IMR-90 (cell line): ENCODE data around the gene TCERG1L. TPM values are rescaled to one million over a fixed set of nuclear protein-coding genes. Genes with fewer than 3 reads are reported as not detected.

Source experiments
- ATAC-seq: fragments of 200-7000 bp; cut with Tn5 transposase; 2 replicates; pipeline ENCODE4 v1.9.1; 2020; ENCODE audit warnings: low read depth, mild to moderate bottlenecking, moderate library complexity
- BruUV-seq: library from RNA; stranded (reverse); fragments of 400-500 nt; replicated peaks from 2 replicates; lab custom pipeline; 2021; lab: Mats Ljungman, UMichigan
- CTCF ChIA-PET: fragments of 300-600 bp; formaldehyde crosslinking; extraction: SDS; loops from one replicate; lab custom pipeline; 2021; ENCODE audit warnings: antibody characterized with exemption; lab: Yijun Ruan, JAX
- POLR2A ChIA-PET: fragments of 300-600 bp; sonication (Branson Sonifier 250); formaldehyde crosslinking; loops from one replicate; lab custom pipeline; 2022; ENCODE audit warnings: antibody characterized with exemption; ENCODE audit not compliant: unreplicated experiment; lab: Charles Lee
- DNase-seq: peaks from one replicate; pipeline ENCODE4 v3.0.0; 2013
- H2AFZ ChIP-seq: replicated peaks from 2 replicates; pipeline ENCODE3; 2013; ENCODE audit warnings: low read length, mild to moderate bottlenecking; ENCODE audit not compliant: poor library complexity
- H2AK5ac ChIP-seq: 2 replicates; pipeline ENCODE4 v1.6.1; 2013; ENCODE audit warnings: low read depth, low read length, inconsistent platforms
- H2AK9ac ChIP-seq: replicated peaks from 2 replicates; pipeline ENCODE3; 2013; ENCODE audit warnings: mild to moderate bottlenecking, low read depth, low read length, moderate library complexity; ENCODE audit not compliant: poor library complexity
- H2BK120ac ChIP-seq: 2 replicates; pipeline ENCODE4 v1.6.1; 2013; ENCODE audit warnings: low read depth, low read length, inconsistent platforms
- H2BK15ac ChIP-seq: 3 replicates; pipeline ENCODE4 v1.6.1; 2013; ENCODE audit warnings: low read depth, low read length, inconsistent platforms
- H2BK20ac ChIP-seq: 2 replicates; pipeline ENCODE4 v1.6.1; 2013; ENCODE audit warnings: low read depth, mild to moderate bottlenecking, inconsistent platforms, low read length, moderate library complexity
- H2BK5ac ChIP-seq: 2 replicates; pipeline ENCODE4 v1.6.1; 2013; ENCODE audit warnings: mild to moderate bottlenecking, low read depth, low read length, inconsistent platforms; ENCODE audit not compliant: poor library complexity, severe bottlenecking
- H3K14ac ChIP-seq: replicated peaks from 2 replicates; pipeline ENCODE4 v1.6.1; 2013; ENCODE audit warnings: low read depth, low read length, inconsistent platforms
- H3K18ac ChIP-seq: 2 replicates; pipeline ENCODE4 v1.6.1; 2013; ENCODE audit warnings: low read depth, low read length, control low read depth
- H3K23ac ChIP-seq: 2 replicates; pipeline ENCODE4 v1.6.1; 2013; ENCODE audit warnings: low read depth, low read length, inconsistent platforms
- H3K27ac ChIP-seq: 2 replicates; pipeline ENCODE4 v1.5.1; 2013; ENCODE audit warnings: mild to moderate bottlenecking, control low read depth, low read length; ENCODE audit not compliant: insufficient read depth
- H3K27me3 ChIP-seq: 2 replicates; pipeline ENCODE4 v1.6.1; 2013; ENCODE audit warnings: low read length; ENCODE audit not compliant: control insufficient read depth, insufficient read depth
- H3K36me3 ChIP-seq: 2 replicates; pipeline ENCODE4 v1.6.1; 2013; ENCODE audit warnings: low read length, mixed read lengths; ENCODE audit not compliant: control insufficient read depth, insufficient read depth
- H3K4ac ChIP-seq: 2 replicates; pipeline ENCODE4 v1.6.1; 2013; ENCODE audit warnings: low read depth, low read length, inconsistent platforms
- H3K4me1 ChIP-seq: 2 replicates; pipeline ENCODE4 v1.6.1; 2013; ENCODE audit warnings: low read length, mixed read lengths; ENCODE audit not compliant: control insufficient read depth, insufficient read depth
- H3K4me2 ChIP-seq: 2 replicates; pipeline ENCODE4 v1.6.1; 2013; ENCODE audit warnings: low read depth, mild to moderate bottlenecking, control low read depth, low read length, moderate library complexity
- H3K4me3 ChIP-seq: 2 replicates; pipeline ENCODE4 v1.5.1; 2013; ENCODE audit warnings: low read depth, mild to moderate bottlenecking, control low read depth, low read length, moderate library complexity; ENCODE audit not compliant: insufficient read depth
- H3K56ac ChIP-seq: 2 replicates; pipeline ENCODE4 v1.6.1; 2013; ENCODE audit warnings: low read length, inconsistent platforms; ENCODE audit not compliant: insufficient read depth; ENCODE audit errors: extremely low read depth
- H3K79me1 ChIP-seq, 2 experiments: 2 replicates each; pipeline ENCODE4 v1.6.1; 2013; ENCODE audit warnings: low read length in 2 of 2, inconsistent platforms in 1 of 2, low read depth in 1 of 2
- H3K9ac ChIP-seq: 2 replicates; pipeline ENCODE4 v1.6.1; 2013; ENCODE audit warnings: low read depth, low read length, control low read depth
- H3K9me1 ChIP-seq: 2 replicates; pipeline ENCODE4 v1.6.1; 2013; ENCODE audit warnings: low read length, inconsistent platforms; ENCODE audit not compliant: insufficient read depth
- H3K9me3 ChIP-seq: 2 replicates; pipeline ENCODE4 v1.6.1; 2013; ENCODE audit warnings: low read length; ENCODE audit not compliant: control insufficient read depth, insufficient read depth
- H4K20me1 ChIP-seq: 2 replicates; pipeline ENCODE4 v1.6.1; 2013; ENCODE audit warnings: low read length, inconsistent platforms; ENCODE audit not compliant: insufficient read depth
- H4K5ac ChIP-seq: 2 replicates; pipeline ENCODE4 v1.6.1; 2013; ENCODE audit warnings: mild to moderate bottlenecking, low read depth, low read length, control low read depth
- H4K8ac ChIP-seq, 2 experiments: 2 replicates each; pipeline ENCODE4 v1.6.1; 2013; ENCODE audit warnings: low read depth in 2 of 2, low read length in 2 of 2, control low read depth in 1 of 2, inconsistent platforms in 1 of 2
- H4K91ac ChIP-seq: 2 replicates; pipeline ENCODE4 v1.6.1; 2013; ENCODE audit warnings: low read depth, low read length, inconsistent platforms; ENCODE audit not compliant: insufficient read depth
- CEBPB ChIP-seq: IDR thresholded peaks from 2 replicates; pipeline ENCODE4 v1.6.1; 2012; ENCODE audit warnings: low read depth, low read length, improper control_type of control experiment
- MXI1 ChIP-seq: IDR thresholded peaks from 2 replicates; pipeline ENCODE4 v1.6.1; 2012; ENCODE audit warnings: low read depth, mild to moderate bottlenecking, low read length, moderate library complexity, borderline replicate concordance
- WGBS, 2 experiments: methylation state at CpG; one replicate each; pipeline versions ENCODE4 v1.1.5 to v1.1.7; 2013; ENCODE audit warnings: missing lambda C conversion rate in 2 of 2; ENCODE audit not compliant: insufficient read length in 1 of 2; ENCODE audit errors: extremely low coverage in 2 of 2; 5-methylcytosine and 5-hydroxymethylcytosine counted together
- dilution Hi-C: fragments of 300-500 bp; cut with HindIII; formaldehyde crosslinking; loops from one replicate; pipeline ENCODE4 v1.14.3; 2018; ENCODE audit warnings: low sequenced_read_pairs; ENCODE audit not compliant: unreplicated experiment
- in situ Hi-C: fragments of 300-500 bp; cut with MboI; formaldehyde crosslinking; loops from 3 replicates; pipeline ENCODE4 v1.14.3; 2019; ENCODE audit warnings: low sequenced_read_pairs, inconsistent platforms, mixed read lengths
- intact Hi-C: fragments of 100-400 bp; cut with micrococcal nuclease; formaldehyde crosslinking; loops from 2 replicates; pipeline ENCODE4 v1.10.0; 2022
- polyA plus RNA-seq, 3 experiments: library from polyadenylated mRNA; depleted of rRNA; stranded (reverse); fragments of >200 nt; gene quantifications; 2 replicates each; pipeline ENCODE4 v1.2.3, GENCODE V29; 2012; ENCODE audit warnings: low replicate concordance in 1 of 3
- total RNA-seq: library from RNA; depleted of rRNA; stranded (reverse); fragments of >200 nt; gene quantifications from 2 replicates; pipeline ENCODE4 v1.2.3, GENCODE V29; 2012

Gene TCERG1L
- total and polyA plus RNA-seq, 2 of the 4 experiments (the other 2 are of a cell fraction), result not detected

- no peak overlapping the region for H2AK9ac ChIP-seq
- no peak overlapping the region for H3K56ac ChIP-seq
- H2BK15ac ChIP-seq, result no peak overlapping the region
- no peak overlapping the region for H3K18ac ChIP-seq
- no peak overlapping the region for H2AFZ ChIP-seq
- no peak overlapping the region for H2BK120ac ChIP-seq
- in situ Hi-C loops, result no loop called here
- no peak overlapping the region for H3K9ac ChIP-seq
- no peak overlapping the region for H3K4ac ChIP-seq
- H3K4me1 ChIP-seq, result no peaks in the 10 kb centered on the region
- H3K36me3 ChIP-seq, result no peaks in the 10 kb centered on the region
- H3K4me3 ChIP-seq, result no peak overlapping the region
- intact Hi-C loops, result no loop called here
- H4K8ac ChIP-seq, result no peak overlapping the region
- no peak for DNase-seq
- no peak overlapping the region for H2AK5ac ChIP-seq
- H4K20me1 ChIP-seq, result no peaks in the 10 kb centered on the region
- WGBS, 2 experiments, result no CpG with 5 or more reads among the region's 7 CpGs
- POLR2A ChIA-PET, result no interaction called here
- no peak overlapping the region for H3K23ac ChIP-seq
- H3K4me2 ChIP-seq, result no peak overlapping the region
- dilution Hi-C loops, result no loop called here
- no peak overlapping the region for H3K14ac ChIP-seq
- TF ChIP-seq MXI1 (no peak), CEBPB (no peak)
- no peak overlapping the region for H3K27ac ChIP-seq
- no peak overlapping the region for H4K91ac ChIP-seq
- no TSS peak for BruUV-seq
- CTCF ChIA-PET, result no interaction called here
- no peaks in the 10 kb centered on the region for H3K27me3 ChIP-seq
- no peaks in the 10 kb centered on the region for H3K79me1 ChIP-seq
- H2BK5ac ChIP-seq, result no peak overlapping the region
- ATAC-seq, result no peak
- H2BK20ac ChIP-seq, result no peak overlapping the region
- no peaks in the 10 kb centered on the region for H3K9me1 ChIP-seq
- no peak overlapping the region for H4K5ac ChIP-seq
- peaks cover 17% of the 10 kb centered on the region for H3K9me3 ChIP-seq
These were observed 123.6 kb downstream of the TCERG1L start for GRCh38 chr10:131187926-131188325.
